PC-9 (cell line): Measurements from ENCODE around the gene POU4F3.

Source experiments
- EZH2 ChIP-seq: fragments of 200-600 bp; sonication (generic); IDR thresholded peaks from 2 replicates; pipeline ENCODE4 v1.8.0; 2017; ENCODE audit warnings: antibody characterized with exemption, low read depth
- TF ChIP-seq, protein P1 (sequence below): fragments of 200-600 bp; sonication (generic); conservative IDR thresholded peaks from 2 replicates; pipeline ENCODE4 v1.6.1; 2017; ENCODE audit warnings: mixed run types, antibody characterized with exemption, mild to moderate bottlenecking, moderate library complexity

DNA sequence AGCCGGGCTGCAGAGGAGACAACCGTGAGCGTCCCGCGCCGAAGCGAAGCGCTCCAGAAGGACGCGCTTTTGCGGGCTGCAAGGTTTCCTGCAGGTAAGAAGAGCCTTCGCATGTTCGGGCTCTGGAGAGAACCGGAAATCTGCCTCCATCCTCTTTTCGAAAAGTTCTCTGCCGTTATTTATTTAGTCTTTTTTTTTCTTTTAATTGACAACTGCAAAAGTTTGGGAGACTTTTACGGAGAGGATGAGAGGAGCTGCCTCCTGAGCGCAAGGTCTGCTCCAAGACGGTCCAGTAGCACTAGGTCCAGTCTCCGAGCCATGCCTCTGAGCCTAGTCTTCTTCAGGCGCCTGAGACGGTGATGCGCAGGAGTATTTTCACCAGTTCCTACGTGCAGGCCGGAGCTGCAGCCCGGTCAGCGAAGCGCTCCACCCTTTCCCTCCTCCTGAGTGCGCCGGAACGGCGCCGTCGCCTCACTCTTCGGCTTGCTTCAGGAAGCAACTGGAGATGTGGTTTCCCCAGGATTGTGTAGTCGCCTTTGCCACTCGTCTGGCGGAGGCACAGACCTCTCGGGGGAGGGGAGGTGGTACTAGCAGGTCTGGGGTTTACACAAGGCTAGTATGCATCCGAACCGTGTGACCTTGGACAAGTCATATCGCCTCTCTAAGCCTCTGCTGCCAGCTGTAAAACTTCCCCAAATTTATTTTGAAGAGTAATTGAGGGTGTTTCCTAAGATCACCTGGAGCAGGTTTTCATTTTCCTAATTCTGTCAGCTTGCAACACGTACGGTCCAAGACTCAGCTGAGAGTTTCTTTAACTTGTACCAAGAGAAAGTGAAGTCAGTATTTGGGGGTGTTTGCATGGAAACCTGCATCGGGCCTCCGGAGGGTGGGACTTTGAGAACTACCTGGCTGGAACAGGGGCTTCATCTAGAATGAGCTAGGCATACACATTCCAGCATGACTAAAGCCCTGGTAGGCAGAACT is 4.5 kb downstream of the POU4F3 start:
- TF ChIP-seq, protein P1, sequence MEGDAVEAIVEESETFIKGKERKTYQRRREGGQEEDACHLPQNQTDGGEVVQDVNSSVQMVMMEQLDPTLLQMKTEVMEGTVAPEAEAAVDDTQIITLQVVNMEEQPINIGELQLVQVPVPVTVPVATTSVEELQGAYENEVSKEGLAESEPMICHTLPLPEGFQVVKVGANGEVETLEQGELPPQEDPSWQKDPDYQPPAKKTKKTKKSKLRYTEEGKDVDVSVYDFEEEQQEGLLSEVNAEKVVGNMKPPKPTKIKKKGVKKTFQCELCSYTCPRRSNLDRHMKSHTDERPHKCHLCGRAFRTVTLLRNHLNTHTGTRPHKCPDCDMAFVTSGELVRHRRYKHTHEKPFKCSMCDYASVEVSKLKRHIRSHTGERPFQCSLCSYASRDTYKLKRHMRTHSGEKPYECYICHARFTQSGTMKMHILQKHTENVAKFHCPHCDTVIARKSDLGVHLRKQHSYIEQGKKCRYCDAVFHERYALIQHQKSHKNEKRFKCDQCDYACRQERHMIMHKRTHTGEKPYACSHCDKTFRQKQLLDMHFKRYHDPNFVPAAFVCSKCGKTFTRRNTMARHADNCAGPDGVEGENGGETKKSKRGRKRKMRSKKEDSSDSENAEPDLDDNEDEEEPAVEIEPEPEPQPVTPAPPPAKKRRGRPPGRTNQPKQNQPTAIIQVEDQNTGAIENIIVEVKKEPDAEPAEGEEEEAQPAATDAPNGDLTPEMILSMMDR, result no peak
- no peak for TF ChIP-seq EZH2
